Measurements from ENCODE around the gene SLC13A2. TPM values are rescaled to one million over a fixed set of nuclear protein-coding genes. Genes with fewer than 3 reads are reported as not detected.

Gene SLC13A2
- total RNA-seq, 3 donors from 2014 or later (not counting 1 experiment from before 2014, with no cell fraction given): not detected

GRCh38 chr17:28491860-28492259, 18.4 kb downstream of the SLC13A2 start:
- 91% methylated on average over 3 of the region's 3 CpGs for WGBS (ENCODE audit: insufficient coverage)
- Mint-ChIP-seq H3K27ac (no peak overlapping the region), H3K4me1 (no peaks in the 10 kb centered on the region), H3K36me3 (no peaks in the 10 kb centered on the region), H3K4me3 (no peak overlapping the region), H3K9me3 (no peaks in the 10 kb centered on the region), H3K27me3 (ENCODE audit: low read depth in 2 of 2) (peaks cover 0 to 6% of the 10 kb centered on the region in 2 donors)
- Histone ChIP-seq H3K4me3 (ENCODE audit: low read length) (no peak overlapping the region), H3K27ac (ENCODE audit: low read length) (no peak overlapping the region), H3K36me3 (ENCODE audit: control insufficient read depth, insufficient read depth, low read length) (no peaks in the 10 kb centered on the region), H3K4me1 (ENCODE audit: control insufficient read depth, insufficient read depth, low read length) (no peaks in the 10 kb centered on the region), H3K27me3 (ENCODE audit: control insufficient read depth, insufficient read depth, low read length) (no peaks in the 10 kb centered on the region), H3K9me3 (ENCODE audit: control insufficient read depth, insufficient read depth, low read length) (no peaks in the 10 kb centered on the region)
- no peak for ATAC-seq
- DNase-seq: no peak
- TF ChIP-seq, protein P1, sequence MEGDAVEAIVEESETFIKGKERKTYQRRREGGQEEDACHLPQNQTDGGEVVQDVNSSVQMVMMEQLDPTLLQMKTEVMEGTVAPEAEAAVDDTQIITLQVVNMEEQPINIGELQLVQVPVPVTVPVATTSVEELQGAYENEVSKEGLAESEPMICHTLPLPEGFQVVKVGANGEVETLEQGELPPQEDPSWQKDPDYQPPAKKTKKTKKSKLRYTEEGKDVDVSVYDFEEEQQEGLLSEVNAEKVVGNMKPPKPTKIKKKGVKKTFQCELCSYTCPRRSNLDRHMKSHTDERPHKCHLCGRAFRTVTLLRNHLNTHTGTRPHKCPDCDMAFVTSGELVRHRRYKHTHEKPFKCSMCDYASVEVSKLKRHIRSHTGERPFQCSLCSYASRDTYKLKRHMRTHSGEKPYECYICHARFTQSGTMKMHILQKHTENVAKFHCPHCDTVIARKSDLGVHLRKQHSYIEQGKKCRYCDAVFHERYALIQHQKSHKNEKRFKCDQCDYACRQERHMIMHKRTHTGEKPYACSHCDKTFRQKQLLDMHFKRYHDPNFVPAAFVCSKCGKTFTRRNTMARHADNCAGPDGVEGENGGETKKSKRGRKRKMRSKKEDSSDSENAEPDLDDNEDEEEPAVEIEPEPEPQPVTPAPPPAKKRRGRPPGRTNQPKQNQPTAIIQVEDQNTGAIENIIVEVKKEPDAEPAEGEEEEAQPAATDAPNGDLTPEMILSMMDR (IDR thresholded peaks at IDR 0.05): no peak
- intact Hi-C loops (cut with micrococcal nuclease): loop anchor here (5.0 kb wide), 1 partner anchor 105 kb away; the partner anchor contains the start of gene SPAG5

DNA sequence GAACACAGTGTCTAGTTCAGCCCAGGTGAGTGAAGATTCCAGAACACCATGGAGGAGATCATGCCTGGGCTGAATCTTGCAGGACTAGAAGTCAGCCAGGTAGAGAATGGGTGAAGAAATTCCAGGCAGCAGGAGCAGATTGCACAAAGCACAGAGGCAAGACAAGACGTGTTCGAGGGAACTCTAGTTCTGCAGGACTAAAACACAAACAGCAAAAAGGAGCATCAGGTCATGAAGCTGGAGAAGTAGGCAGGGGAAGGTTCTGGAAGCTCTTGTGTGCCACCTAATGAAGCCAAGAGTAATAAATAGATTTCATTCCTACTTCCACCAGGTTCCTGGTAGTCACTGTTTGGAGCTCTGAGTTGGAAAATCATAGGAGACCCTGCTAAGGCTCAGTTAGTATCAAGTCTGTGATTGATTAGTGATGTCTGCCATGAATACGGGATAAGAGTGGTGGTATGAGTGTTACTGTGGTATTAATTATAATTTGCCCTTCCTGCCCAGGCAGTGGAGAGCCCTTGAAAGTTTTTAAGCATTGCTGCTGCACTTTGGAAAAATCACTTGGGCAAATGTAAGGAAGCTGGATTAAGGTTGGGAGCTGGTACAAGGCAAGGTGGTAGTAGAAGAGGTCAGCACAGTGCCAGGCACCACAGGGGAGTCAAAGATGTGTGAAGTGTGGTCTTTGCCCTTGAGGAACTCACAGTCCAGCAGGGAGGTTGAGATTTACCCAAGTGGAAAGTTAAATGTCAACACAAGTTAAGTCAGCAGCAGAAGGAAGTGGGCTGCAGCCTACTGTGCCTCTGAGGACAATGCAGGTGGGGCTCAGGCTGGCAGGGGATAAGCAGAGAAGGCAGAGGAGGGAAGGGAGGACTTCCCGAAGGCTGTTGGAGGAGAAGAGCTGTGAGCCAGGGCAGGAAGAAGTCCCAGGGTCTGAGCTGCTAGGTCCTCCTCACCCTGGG, 19.2 kb downstream of the SLC13A2 start:
- intact Hi-C loops (cut with micrococcal nuclease): loop anchor here (5.0 kb wide), 1 partner anchor 105 kb away; the partner anchor contains the start of gene SPAG5
- H3K36me3 Mint-ChIP-seq: no peaks in the 10 kb centered on the region
- H3K4me1 Mint-ChIP-seq: no peaks in the 10 kb centered on the region
- peaks cover 0 to 6% of the 10 kb centered on the region in 2 donors for H3K27me3 Mint-ChIP-seq (ENCODE audit: low read depth in 2 of 2)
- DNase-seq (no peak), ATAC-seq (no peak)
- 65% methylated on average over 4 of the region's 4 CpGs for WGBS (ENCODE audit: insufficient coverage)
- H3K9me3 Mint-ChIP-seq: no peaks in the 10 kb centered on the region
- Histone ChIP-seq H3K36me3 (ENCODE audit: control insufficient read depth, insufficient read depth, low read length) (no peaks in the 10 kb centered on the region), H3K9me3 (ENCODE audit: control insufficient read depth, insufficient read depth, low read length) (no peaks in the 10 kb centered on the region), H3K4me1 (ENCODE audit: control insufficient read depth, insufficient read depth, low read length) (no peaks in the 10 kb centered on the region), H3K4me3 (ENCODE audit: low read length) (no peak overlapping the region), H3K27me3 (ENCODE audit: control insufficient read depth, insufficient read depth, low read length) (no peaks in the 10 kb centered on the region), H3K27ac (ENCODE audit: low read length) (no peak overlapping the region)
- no peak overlapping the region for H3K4me3 Mint-ChIP-seq
- H3K27ac Mint-ChIP-seq: no peak overlapping the region
- TF ChIP-seq, protein P1 (IDR thresholded peaks at IDR 0.05): no peak

- H3K27me3 Mint-ChIP-seq (ENCODE audit: low read depth in 2 of 2): peaks cover 0 to 6% of the 10 kb centered on the region in 2 donors
- DNase-seq: no peak
- no peaks in the 10 kb centered on the region for H3K36me3 Mint-ChIP-seq
- no peaks in the 10 kb centered on the region for H3K4me1 Mint-ChIP-seq
- no peaks in the 10 kb centered on the region for H3K27me3 ChIP-seq (ENCODE audit: control insufficient read depth, insufficient read depth, low read length)
- no peaks in the 10 kb centered on the region for H3K9me3 ChIP-seq (ENCODE audit: control insufficient read depth, insufficient read depth, low read length)
- no peak overlapping the region for H3K27ac ChIP-seq (ENCODE audit: low read length)
- no peaks in the 10 kb centered on the region for H3K4me1 ChIP-seq (ENCODE audit: control insufficient read depth, insufficient read depth, low read length)
- H3K9me3 Mint-ChIP-seq: no peaks in the 10 kb centered on the region
- intact Hi-C loops (cut with micrococcal nuclease): loop anchor here (5.0 kb wide), 1 partner anchor 104 kb away; the partner anchor contains the start of gene SPAG5
- 83% methylated on average over 9 of the region's 9 CpGs for WGBS (ENCODE audit: insufficient coverage)
- no peak overlapping the region for H3K27ac Mint-ChIP-seq
- no peak overlapping the region for H3K4me3 Mint-ChIP-seq
- ATAC-seq: no peak
- H3K4me3 ChIP-seq (ENCODE audit: low read length): no peak overlapping the region
- TF ChIP-seq, protein P1 (IDR thresholded peaks at IDR 0.05): no peak
- no peaks in the 10 kb centered on the region for H3K36me3 ChIP-seq (ENCODE audit: control insufficient read depth, insufficient read depth, low read length)
Measured at GRCh38 chr17:28493460-28493859, 20.0 kb downstream of the SLC13A2 start.

Data from natural killer cell (primary cell).